ENCODE results near the gene KIAA1549. TPM values are rescaled to one million over a fixed set of nuclear protein-coding genes. Genes with fewer than 3 reads are reported as not detected.

KIAA1549 gene
- total and polyA plus RNA-seq, 10 of the 15 experiments (the other 5 are each of a cell fraction or from before 2014, with no cell fraction given): 0.02 to 0.82 (median 0.22) TPM

GRCh38 chr7:138891446-138891810 is 89.8 kb downstream of the KIAA1549 start:
- in situ Hi-C loops (cut with MboI): no loop called here
- Histone ChIP-seq H3K4me3 (no peak overlapping the region), H3K9ac (ENCODE audit: control insufficient read depth, insufficient read depth, low read length) (no peak overlapping the region), H3K4me2 (ENCODE audit: control insufficient read depth, insufficient read depth) (no peak overlapping the region), H2AFZ (ENCODE audit: control insufficient read depth, low read depth, low read length) (no peak overlapping the region), H3K9me3 (replicated peaks; ENCODE audit: control insufficient read depth, insufficient read depth, low read length) (no peaks in the 10 kb centered on the region), H3K27me3 (replicated peaks in 1 of 2; ENCODE audit: control insufficient read depth in 2 of 2, insufficient read depth in 2 of 2, low read length in 1 of 2) (no peaks in the 10 kb centered on the region), H3K27ac (ENCODE audit: control insufficient read depth, insufficient read depth) (no peak overlapping the region), H3K36me3 (ENCODE audit: control insufficient read depth in 2 of 2, insufficient read depth in 2 of 2, low read length in 1 of 2) (no peaks in the 10 kb centered on the region), H3K79me2 (ENCODE audit: control insufficient read depth, insufficient read depth, low read length) (no peaks in the 10 kb centered on the region), H4K20me1 (ENCODE audit: control insufficient read depth, insufficient read depth) (no peaks in the 10 kb centered on the region), H3K4me1 (ENCODE audit: control insufficient read depth, insufficient read depth, low read length) (no peaks in the 10 kb centered on the region)
- 61% methylated on average over 5 of the region's 5 CpGs for WGBS (ENCODE audit: insufficient coverage, insufficient replicate concordance, low lambda C conversion rate, missing lambda C conversion rate)
- ChIA-PET RAD21 (ENCODE audit: unreplicated experiment) (no interaction called here), CTCF (no interaction called here), POLR2A (interaction anchor here (0.8 kb wide), 1 partner anchor 1037 kb away, joined by 3 read pairs; no protein-coding TSS in a partner anchor), SMC1A (ENCODE audit: uncharacterized antibody, unreplicated experiment) (no interaction called here)
- TF ChIP-seq TARDBP (IDR thresholded peaks at IDR 0.05; ENCODE audit: borderline replicate concordance): no peak
- no peak for TF ChIP-seq SREBF1 (IDR thresholded peaks at IDR 0.05; ENCODE audit: low read length)
- TF ChIP-seq RFX5 (IDR thresholded peaks at IDR 0.05; ENCODE audit: low read depth, low read length): no peak
- no peak for TF ChIP-seq ZBTB11 (CRISPR knock-in tag; IDR thresholded peaks at IDR 0.05)
- TF ChIP-seq BMI1 (IDR thresholded peaks at IDR 0.05; ENCODE audit: borderline replicate concordance): no peak
- FAIRE-seq (no peak), DNase-seq (ENCODE audit: low read depth, low spot score) (no peak), ATAC-seq (no peak)
- intact Hi-C loops (cut with micrococcal nuclease; ENCODE audit: unreplicated experiment): no loop called here
- no TSS peak for BruUV-seq (replicated peaks)
